GM19023 (cell line): Measurements from ENCODE around the gene GRM8.

Source experiments
- ATAC-seq: cut with Tn5 transposase; IDR thresholded peaks from one replicate; pipeline ENCODE4 v1.9.1; 2021; ENCODE audit warnings: mild to moderate bottlenecking, moderate library complexity; ENCODE audit not compliant: unreplicated experiment

GRM8 gene

DNA sequence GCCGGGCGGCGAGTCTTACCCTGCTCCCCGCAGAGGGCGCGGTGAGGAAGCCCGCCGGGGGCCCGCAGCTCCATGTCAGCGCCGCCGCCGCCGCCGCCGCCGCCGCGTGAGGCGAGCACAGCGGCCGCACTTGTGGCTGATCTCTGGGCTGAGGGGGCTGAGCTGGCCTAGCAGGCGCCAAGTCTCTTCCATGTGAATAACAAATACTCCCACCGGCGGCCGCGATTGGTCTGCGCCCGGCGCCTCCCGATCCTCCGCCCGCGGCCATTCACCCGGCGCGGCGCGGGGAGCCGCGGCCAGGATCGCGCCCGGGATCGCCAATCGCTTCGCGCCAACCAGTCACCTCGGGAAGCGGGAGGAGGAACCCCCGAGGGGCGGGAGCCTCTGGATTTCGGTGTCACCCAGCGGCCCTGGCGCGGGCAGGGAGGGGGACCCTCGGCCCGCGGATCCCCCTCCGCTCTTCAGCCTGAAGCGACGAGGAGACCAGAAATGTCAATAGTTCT lies at the start of gene GRM8:
Gene GRM8 (minus strand): TSS at position 164 of the 503 bp plus-strand sequence.
- ATAC-seq, result peak; percentile 22

DNA sequence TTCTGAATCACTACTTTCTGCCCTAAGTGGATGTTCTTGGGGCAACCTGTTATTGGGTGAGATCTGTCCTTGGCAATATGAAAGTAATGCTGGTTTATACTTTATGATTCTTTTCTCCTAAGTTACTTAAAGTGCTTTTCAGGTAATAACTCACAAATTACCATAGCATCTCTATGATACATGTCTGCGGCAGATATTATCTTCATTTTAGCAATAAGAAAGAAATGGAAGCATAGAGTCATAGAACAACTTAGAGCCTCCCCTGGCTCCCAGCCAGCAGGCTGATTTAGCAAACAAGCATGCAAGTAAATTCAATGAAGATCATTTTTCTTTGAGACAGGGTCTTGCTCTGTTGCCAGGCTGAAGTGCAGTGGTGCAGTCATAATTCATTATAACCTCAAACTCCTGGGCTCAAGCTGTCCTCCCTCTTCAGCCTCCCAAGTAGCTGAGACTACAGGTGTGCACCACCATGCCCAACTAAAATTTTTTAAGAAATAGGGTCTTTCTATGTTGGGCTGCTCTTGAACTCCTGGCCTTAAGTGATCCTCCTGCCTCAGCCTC lies 38.1 kb upstream of the GRM8 start:
- ATAC-seq, result no peak

DNA sequence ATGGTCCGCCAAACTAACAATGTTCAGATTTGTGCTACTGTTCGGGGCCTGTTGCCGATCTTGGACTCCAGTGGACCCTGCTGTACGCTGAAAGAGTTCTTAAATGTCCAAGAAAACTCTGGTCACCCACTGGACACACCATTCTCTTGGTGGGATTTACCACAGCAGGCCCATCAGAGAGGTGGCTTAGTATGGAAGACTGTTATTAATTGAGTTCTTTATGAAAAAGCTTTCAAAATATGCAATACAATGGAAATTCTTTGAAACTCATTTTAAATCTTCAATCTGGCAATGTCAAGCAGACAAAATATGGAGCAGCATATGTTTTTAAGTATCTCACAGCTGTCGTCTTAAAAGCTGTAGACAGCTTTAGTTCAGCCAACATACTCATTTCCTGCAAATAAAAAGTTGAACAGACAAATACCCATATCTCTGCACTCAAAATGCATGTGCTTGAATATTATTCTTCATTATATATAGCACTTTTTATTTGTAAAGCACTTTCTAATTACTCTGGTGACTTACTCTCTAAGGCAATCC lies 37.4 kb upstream of the GRM8 start:
- ATAC-seq, result no peak

DNA sequence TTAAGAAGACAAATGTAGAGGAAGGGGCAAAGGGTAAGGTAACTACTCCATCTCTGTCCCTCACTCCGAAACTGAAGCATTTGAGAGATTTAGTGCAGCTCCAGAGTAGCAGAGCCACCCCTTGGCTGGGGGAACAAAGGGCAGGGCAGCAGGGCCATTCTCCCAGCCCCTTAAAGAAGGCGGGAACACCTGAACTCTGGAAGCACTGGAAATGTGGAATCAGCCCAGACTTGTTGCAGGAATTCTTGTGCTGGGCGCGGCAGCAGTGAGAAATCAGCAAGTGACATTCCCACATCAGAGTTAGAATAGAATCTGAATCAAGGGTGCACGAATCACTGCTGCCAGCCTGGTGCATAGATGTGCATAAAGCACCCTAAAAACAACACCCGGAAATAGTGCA lies 34.4 kb upstream of the GRM8 start:
- no peak for ATAC-seq

DNA sequence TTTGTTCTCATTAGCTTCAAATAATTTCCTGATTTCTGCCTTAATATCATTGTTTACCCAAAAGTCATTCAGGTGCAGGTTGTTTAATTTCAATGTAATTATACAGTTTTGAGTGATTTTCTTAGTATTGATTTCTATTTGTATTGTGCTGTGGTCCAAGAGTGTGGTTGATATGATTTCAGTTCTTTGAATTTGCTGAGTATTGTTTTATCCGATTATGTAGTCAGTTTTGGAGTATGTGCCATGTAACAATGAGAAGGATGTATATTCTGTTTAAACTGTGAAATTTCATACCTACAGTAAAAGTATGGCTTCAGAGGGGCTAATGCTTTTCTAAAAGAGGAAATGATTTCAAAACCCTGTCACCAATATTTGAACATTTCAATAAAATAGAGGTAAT lies 17.4 kb upstream of the GRM8 start:
- no peak for ATAC-seq

DNA sequence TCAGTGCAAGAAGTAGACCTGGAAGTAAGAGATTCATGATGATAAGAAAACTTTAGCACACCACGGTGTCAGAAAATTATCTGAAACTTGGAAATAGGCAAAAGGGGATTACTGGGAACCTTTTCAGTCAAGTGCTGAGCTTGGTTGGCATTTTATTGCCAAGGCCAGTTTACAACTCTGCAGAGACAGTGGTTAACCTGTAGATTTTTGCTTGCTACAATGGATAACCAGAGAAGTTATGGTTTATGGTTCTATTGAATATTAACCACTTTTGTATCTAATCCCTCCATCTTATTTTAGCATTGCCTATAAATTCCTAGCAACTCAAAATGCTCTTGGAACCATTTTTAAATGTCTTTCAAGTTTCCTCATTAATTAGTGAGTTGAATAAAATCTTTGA lies 13.3 kb upstream of the GRM8 start:
- ATAC-seq, result no peak

DNA sequence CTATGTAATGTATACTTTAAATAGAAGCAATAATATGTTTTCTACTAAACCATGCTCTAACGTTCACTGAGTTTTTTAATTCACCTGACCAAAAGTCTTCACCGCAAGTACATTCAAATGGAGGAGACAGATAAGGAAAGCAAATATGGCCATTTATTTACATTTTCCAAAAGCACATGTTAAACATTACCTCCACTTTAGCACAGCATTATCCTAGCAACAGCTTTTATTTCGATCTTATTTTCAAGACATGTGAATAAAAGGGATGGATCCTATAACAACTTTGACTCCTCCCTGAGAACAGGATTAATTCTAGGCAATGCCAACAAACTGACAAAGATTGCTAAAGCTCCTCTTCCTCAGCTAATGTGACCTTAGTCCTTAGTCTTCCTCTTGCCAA lies 11.5 kb upstream of the GRM8 start:
- no peak for ATAC-seq

DNA sequence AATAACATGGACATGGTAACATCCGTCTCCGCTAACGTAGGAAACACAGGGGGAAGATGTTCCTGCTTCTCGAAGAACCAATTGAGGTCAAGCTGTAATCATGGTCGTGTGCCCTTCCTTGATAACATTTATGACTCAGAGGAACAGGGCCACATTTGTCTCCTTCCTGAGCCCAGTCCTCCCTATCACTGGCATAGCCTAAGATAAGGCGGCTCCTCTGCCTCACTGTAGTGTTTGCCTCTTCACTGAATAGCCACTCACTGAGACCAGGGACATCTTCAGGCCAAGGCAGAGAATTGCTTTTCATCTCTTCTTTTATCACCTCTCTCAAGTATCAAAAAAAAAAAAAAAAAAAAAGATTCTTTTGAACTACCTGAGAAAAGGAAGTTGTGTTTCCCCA lies 5.4 kb upstream of the GRM8 start:
- no peak for ATAC-seq

DNA sequence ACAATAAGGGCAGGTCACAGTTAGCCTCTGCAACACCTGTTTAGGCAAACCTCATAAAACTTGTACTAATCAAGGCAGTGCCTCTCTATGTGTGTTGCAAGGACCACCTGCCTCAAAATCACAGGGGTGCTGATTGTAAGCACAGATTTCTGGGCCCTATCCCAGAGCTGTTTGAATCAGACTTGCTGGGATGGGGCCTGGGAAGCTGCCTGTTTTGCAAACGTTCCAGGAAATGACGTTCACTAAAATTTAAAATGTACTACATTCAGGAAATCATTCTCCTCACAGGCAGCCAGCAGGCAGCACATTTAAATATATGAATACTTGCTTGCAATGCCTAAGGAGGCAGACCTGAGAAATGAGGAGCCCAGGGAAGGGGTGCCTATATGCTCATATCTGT lies 4.3 kb upstream of the GRM8 start:
- ATAC-seq, result no peak

DNA sequence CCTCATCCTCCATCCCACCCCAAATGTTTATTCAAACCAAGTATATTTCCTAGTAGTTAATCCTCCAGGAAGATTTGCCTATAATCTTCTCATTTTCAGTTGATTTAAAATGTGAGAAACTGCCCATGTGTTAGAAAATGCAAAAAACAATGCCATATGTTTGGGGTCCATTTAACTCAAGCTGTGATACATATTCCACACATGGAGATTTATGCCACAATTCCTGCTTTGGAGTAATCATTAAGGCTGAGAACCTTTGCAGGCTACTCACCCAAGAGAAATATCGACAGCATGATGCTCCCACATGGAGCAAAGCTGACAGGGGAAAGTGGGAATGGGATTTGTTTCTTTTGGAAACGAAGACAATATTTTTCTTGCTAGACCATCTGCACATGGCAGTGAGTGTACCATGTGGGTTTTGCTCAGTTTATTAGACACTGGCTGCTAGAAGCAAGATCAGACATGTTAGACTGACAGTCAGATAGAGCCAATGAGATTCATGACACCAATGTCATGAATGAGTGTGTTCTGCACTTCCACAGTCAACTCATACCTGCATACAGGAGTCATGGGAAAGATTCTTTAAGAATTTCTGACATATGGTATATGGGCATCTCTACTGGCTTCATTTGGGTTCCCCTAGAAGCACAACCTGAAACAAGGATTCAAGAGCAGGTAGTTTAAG lies 3.4 kb upstream of the GRM8 start:
- ATAC-seq, result no peak

DNA sequence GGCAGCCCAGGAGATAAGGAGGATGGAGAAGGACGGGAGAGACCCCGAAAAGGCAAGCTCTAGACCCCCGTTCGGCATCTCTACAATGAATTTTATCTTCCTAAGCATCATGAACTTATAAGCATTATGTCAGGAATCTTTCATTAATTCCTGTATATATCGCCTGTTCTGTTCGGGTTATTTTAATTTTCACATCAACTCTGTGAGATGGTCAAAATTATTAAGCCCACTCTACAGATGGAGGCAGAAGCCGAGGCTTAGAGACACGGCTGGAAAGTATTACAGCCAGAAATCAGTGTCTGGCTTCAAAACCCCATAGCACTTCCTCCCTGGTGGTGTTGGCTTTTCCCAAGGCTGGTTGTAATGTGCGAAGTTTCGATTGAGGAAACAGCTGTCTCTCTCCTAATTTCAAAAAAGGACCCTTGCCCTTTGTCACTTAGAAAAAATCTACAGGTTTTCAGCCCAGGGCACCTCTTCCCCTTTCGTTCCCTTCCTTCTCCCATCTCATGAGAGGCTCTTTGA lies 1.5 kb upstream of the GRM8 start:
- ATAC-seq, result no peak

DNA sequence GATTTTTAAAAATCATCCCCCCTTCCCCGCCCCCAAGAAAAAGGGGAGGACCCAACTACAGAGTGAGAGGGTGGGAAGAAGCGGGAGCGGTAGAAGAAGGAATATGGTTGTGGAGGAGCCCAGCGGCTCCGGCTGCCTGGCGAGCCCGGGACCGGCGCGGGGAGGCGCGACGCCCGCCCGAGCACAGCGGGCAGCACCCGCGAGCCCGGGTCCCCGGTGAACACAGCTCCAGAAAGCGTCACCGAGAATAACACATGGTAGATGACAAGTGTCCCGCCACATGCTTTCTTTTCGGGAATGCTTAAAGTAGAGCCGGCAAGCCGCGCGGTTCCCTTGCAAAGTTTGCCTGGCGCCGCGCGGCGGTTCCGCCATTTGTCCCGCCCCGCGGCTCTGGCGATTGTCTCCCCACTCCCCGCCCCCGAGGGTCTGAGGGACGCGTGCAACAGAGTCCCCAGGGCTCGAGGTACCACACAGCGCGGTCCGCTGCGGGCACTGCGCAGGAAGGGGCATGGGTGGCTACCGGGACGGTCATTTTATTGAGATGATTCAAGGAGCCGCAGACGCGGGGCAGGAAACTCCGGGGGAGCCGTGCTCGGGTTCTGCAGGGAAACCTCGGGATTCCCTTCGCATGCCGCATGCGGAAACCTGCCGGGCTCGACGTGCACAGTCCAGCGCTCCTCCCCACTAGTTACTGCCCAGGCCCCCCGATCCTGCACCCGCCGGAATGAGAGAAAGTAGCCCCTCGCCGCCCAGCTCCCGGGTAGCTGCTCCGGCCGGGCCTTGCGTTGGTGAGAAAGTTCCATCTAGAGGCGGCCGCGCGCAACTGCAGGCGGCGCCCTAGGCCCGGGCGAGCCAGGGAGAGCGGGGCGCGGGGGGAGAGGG lies 781 bp upstream of the GRM8 start:
- peak; percentile 83 for ATAC-seq

DNA sequence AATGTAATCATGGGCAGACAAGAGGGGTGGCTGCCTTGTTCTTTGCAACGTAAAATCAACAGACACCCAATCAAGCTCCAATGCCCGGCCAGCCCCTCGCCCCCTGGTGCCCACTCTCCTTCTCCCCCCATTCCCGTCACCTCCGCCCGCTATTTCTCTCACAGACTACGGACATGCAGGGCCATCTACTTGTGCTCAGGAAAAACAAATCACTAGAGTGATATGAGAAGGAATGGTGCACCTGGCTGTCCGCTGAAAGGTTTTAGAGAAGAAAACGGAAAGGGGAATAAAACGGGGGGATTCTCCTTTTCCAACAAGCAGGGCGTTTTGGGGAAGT lies 396 bp downstream of the GRM8 start:
- no peak for ATAC-seq

DNA sequence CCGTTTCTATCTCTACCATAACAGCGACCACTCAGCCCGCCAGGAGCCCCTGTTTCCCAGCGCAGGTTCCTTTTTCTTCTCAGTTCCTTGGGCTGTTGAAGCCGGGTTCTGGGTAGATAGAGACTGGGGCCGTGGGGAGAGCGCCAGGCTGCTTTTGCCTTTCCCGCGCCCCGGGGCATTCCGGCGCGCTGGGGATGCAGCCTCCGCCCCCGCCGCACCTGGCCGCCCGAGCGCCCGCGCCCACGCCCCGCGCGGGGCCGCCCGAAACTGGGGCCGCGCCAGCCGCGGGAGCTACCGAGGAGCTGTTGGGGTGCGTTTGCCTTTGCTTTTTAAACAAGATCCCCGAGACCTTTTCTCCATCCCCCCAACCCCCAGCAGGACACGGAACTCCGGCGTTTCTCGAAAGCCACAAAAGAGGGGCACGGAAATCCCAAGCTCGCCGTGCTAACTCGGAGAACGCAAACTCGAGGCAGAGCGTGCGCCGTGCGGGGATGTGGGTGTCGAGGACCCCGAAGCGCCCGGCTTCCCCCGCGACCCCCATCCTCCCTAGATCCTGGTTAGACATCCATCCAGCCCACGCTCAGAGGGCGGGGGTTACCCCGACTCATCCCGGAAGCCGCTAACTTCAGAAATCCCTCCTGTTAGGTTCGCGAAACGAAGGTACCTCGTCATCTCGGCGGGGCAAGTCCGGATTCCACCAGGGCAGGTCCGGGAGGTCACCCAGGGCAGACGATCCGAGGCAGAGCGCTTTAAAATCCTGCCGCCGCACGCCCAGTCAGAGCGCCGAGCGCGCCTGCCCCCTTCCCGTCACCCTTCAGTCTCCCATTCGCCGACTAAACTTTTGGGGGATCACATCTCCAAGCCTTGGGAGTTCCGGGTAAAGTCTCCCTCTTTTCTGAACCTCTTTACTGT lies 1.0 kb downstream of the GRM8 start:
- ATAC-seq, result no peak

DNA sequence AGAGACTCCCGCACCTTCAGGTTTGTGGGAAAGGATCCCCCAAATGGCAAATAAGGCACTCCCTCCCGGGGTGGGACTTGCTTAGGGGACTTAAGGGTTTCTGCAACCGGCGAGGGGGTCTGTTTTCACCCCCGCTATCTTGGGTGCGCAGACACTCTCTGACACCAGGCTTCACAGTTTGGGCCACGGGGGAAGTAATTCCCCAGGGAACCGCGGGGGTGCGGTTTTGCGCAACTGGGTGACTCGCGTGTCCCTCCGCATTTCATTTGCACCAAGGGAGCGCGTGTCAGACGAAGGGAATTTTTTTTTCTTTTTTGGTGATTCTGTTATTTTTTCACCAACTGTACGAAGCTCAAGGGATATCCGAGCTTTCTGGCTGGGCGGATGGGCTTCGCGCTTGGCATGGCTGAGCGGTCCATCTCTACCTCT lies 1.7 kb downstream of the GRM8 start:
- ATAC-seq, result no peak

DNA sequence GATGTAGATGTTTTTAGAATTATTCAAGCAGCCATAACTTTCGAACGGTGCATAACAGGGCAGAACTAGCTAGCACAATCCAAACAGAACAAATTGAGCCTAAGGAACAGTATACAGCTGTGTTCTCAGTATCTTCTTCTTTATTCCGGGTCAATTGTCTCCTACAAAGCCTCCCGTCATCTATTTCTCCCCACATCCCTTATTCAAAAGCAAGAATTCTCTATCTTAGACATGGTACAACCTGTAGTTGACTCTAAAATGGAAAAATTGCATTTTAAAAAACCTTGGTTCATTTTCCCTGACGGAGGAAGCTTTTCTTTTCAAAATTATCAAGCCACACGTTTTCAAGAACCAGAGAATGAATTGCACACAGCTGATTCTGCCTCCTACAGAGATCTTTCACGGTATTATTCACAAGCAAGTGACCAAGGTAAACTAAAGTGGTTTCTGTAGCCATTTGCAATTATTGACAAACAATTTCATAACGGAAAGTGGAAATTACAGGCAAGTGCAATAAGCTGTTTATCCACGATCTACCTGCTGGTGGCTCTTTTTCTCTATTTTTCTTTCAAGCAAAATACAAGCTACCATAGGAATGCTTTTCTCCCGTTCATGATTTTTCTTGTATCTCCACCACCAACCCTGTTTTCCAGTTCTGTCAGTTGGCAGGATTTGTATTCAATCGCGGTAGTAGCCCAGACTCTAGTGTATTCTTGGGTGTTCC lies 2.3 kb downstream of the GRM8 start:
- ATAC-seq, result no peak

DNA sequence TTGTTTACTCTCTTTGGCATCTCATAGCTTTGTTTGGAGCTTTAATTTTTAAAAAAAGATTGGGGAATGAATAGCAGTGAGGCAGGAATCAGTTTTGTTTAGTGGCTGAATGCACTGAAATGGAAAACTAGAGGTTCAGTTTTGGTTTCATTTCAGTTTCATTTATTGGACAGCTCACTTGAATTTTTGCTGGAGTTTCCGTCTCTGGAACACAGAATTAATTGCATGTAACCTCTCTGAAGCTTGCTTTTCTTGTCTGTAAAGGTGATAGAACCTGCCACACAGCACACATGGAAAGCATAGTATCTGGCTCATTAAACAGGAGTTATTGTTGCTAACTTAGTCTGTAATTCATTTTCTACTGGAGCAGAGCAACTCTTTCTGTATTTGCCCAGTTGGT lies 7.1 kb downstream of the GRM8 start:
- ATAC-seq, result no peak

DNA sequence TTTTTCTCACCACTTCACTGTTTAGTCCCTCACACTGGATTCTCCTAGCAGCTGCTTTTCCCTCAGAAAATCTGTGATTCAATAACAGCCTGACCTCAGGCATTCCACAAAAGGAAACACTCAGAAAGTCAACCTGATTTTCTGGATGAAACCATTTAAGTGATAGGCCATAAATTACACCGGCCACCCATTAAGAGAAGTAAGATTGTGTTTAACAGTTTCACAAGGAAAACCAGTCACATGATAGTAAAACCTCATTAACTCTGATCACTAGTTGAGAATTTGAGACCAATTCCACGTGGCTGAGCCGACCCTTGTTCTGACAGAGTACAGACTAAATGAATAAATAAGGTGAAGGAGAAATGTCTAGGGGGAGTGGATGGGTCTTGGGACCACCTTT lies 7.7 kb downstream of the GRM8 start:
- ATAC-seq, result no peak

DNA sequence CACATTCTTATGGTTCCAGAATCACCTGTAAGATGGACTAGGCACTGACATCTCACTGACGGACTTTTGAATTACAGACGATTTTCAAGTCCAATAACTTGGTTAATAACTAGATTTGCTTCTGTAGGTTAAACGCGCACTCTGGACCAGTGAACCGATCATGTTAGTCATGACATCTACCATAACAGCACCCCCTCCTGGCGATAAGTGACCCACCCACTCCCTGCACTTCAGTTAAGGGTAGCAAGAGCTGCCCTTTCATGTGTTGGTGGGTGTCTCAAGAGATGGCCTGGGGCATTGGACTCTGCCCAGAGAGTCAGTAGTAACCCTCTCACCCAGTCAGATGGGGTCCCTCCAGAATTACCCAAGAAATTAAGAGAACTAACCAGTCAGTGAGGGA lies 12.9 kb downstream of the GRM8 start:
- no peak for ATAC-seq

DNA sequence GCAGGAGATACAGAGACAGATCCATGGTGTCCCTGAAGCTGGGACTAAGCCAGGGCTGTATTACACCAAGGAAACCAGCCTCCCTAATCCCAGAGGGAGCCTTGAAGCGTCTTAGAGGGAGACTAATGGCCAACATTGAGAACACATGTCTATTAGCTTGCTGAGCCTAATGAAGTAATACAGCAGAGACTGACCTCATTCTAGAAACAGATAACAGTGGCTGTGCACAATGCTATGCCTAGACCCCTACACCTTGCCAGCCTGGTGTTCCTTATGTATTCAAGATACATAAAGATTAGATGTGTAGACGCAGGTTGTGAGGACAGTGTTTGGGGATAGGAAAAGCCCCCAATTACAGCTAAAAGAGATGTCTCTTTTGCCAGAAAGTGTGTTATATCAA lies 19.1 kb downstream of the GRM8 start:
- no peak for ATAC-seq
